ENCODE data around the gene CELF2. TPM values are rescaled to one million over a fixed set of nuclear protein-coding genes. Genes with fewer than 3 reads are reported as not detected.

CELF2 gene
- total RNA-seq, 1 donor from 2014 or later = 89.2 TPM

- intact Hi-C loops (cut with micrococcal nuclease) = no loop called here
- Mint-ChIP-seq H3K4me3 (no peak overlapping the region), H3K4me1 (peaks cover 72% of the 10 kb centered on the region), H3K36me3 (ENCODE audit: low read depth) (peaks cover 83% of the 10 kb centered on the region), H3K27me3 (no peaks in the 10 kb centered on the region), H3K27ac (peak overlapping the region; percentile 59), H3K9me3 (no peaks in the 10 kb centered on the region)
- ATAC-seq (ENCODE audit: low read depth) (no peak), DNase-seq (no peak)
- POLR2A ChIA-PET = interaction anchor here (1.0 to 2.4 kb wide), 3 partner anchors 10 to 41 kb away, joined by 3 to 10 read pairs (median 5); no protein-coding TSS in a partner anchor
- CTCF ChIA-PET = interaction anchor here (2.0 kb wide), 1 partner anchor 10 kb away, joined by 7 read pairs; no protein-coding TSS in a partner anchor
- no peak for TF ChIP-seq CTCF (IDR thresholded peaks at IDR 0.05)
Observed at GRCh38 chr10:11252887-11253286, 235.2 kb downstream of the CELF2 start.

DNA sequence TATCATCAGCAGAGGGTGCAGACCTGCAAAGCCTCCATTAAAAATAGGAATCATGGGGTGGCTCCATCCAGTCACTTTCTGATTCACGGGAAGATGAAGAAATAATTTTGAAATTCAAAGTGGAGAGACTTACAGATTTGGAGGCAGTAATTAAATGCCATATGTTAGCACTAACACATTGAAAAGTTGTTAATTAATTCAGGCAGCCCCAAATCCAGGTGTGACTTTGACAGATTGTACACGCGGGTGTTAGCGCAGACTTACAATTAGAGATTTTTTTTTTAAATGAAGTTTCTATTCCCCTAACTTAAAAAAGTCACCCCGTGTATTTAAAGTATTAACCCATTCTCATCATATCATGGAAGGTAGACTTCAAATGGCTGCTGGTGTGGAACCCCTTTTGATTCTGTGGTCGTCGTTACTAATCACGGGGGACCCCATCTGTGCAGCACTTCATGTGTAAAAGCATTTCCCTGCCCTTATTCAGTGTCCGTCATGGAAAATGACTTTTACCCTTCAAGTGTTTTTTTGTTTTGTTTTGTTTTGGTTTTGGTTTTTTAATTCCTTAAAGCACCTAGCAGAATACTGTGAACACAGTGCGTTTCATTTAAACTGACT is 235.8 kb downstream of the CELF2 start:
- TF ChIP-seq CTCF (IDR thresholded peaks at IDR 0.05) = no peak
- H3K4me3 Mint-ChIP-seq = peak overlapping the region; percentile 29
- no peaks in the 10 kb centered on the region for H3K27me3 Mint-ChIP-seq
- H3K36me3 Mint-ChIP-seq (ENCODE audit: low read depth) = peaks cover 88% of the 10 kb centered on the region
- ChIA-PET CTCF (no interaction called here), POLR2A (interaction anchor here (1.6 to 2.4 kb wide), 2 partner anchors 11 to 41 kb away, joined by 5 to 10 read pairs; no protein-coding TSS in a partner anchor)
- DNase-seq (no peak), ATAC-seq (ENCODE audit: low read depth) (no peak)
- H3K4me1 Mint-ChIP-seq = peaks cover 78% of the 10 kb centered on the region
- no peaks in the 10 kb centered on the region for H3K9me3 Mint-ChIP-seq
- intact Hi-C loops (cut with micrococcal nuclease) = no loop called here
- peak overlapping the region; percentile 59 for H3K27ac Mint-ChIP-seq

DNA sequence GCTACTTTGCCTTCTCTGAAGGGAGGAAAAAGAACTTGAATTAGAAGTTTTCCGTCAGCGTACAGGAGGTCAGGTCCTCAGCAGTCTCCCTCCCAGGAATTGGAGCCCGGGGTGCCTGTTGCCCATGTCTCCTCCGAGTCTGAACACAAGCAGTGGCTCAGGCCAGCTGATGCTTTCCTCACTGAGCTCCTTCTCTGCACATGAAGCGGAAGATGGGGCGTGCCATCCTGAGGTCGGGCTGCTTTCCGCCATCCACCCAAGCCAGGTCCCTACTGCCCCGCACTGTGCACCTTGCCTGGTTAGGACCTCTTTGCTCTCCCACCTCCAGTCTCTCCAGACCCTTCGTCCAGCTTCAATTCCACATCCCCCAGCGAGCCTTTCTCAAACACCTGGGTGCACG is 237.5 kb downstream of the CELF2 start:
- no peak overlapping the region for H3K4me3 Mint-ChIP-seq
- POLR2A ChIA-PET = interaction anchor here (1.2 to 2.4 kb wide), 3 partner anchors 10 to 77 kb away, joined by 3 to 15 read pairs (median 5); no protein-coding TSS in a partner anchor
- intact Hi-C loops (cut with micrococcal nuclease) = no loop called here
- peaks cover 90% of the 10 kb centered on the region for H3K36me3 Mint-ChIP-seq (ENCODE audit: low read depth)
- DNase-seq = no peak
- CTCF ChIA-PET = no interaction called here
- no peak for TF ChIP-seq CTCF (IDR thresholded peaks at IDR 0.05)
- H3K27ac Mint-ChIP-seq = peak overlapping the region; percentile 84
- ATAC-seq (ENCODE audit: low read depth) = no peak
- H3K9me3 Mint-ChIP-seq = no peaks in the 10 kb centered on the region
- no peaks in the 10 kb centered on the region for H3K27me3 Mint-ChIP-seq
- H3K4me1 Mint-ChIP-seq = peaks cover 81% of the 10 kb centered on the region

DNA sequence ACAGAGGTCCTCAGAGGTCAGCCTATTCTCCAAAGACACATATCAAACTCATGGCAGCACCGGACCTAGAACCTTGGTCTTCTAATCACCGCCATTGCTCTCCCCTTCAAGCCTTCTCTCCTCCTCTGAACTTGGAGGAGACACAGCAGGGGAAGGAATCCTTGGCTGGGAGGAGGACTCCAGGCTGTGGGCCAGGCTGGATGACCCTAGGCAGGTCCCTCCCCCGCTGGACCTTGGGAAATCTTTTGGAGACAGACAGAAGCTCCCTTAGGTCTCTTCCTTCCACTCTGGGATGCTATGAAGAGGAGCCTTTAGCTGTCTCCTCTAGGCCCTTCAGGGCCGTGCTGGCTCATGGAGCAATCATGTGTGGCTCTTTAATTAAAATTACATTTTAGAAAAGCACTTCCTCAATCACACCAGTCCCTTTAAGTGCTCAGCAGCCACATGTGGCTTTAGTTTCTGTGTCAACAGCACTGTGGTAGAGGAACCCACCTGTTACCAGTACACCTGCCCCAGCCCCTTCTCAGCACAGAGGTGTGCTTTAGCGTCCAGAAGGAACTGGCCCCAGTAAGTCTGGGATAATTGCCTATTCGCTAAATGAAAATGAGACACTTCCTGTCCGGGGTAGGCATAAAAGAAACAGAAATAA is 238.2 kb downstream of the CELF2 start:
- POLR2A ChIA-PET = interaction anchor here (0.8 to 2.4 kb wide), 3 partner anchors 11 to 29 kb away, joined by 3 to 15 read pairs (median 5); no protein-coding TSS in a partner anchor

More for the DNA sequence above, 238.2 kb downstream of the CELF2 start:
- ATAC-seq (ENCODE audit: low read depth) = peak; percentile 76
- Mint-ChIP-seq H3K9me3 (no peaks in the 10 kb centered on the region), H3K4me1 (peaks cover 77% of the 10 kb centered on the region), H3K4me3 (no peak overlapping the region), H3K27me3 (no peaks in the 10 kb centered on the region), H3K27ac (peak overlapping the region; percentile 84), H3K36me3 (ENCODE audit: low read depth) (peaks cover 90% of the 10 kb centered on the region)
- no peak for DNase-seq
- CTCF ChIA-PET = interaction anchor here (1.1 kb wide), 1 partner anchor 14 kb away, joined by 3 read pairs; no protein-coding TSS in a partner anchor
- intact Hi-C loops (cut with micrococcal nuclease) = loop anchor here (1.0 to 2.0 kb wide), 2 partner anchors 11 to 29 kb away; no protein-coding TSS in a partner anchor
- TF ChIP-seq CTCF (IDR thresholded peaks at IDR 0.05) = no peak
